Measurements from ENCODE around the gene CLBA1.

- TF ChIP-seq EZH2phosphoT487 (IDR thresholded peaks at IDR 0.05; ENCODE audit: insufficient read depth, low read depth), result no peak
- no peak for TF ChIP-seq EZH2 (IDR thresholded peaks at IDR 0.05; ENCODE audit: insufficient read depth, poor library complexity, severe bottlenecking)
Observed at GRCh38 chr14:105019861-105020814, 34.5 kb downstream of the CLBA1 start.

Measured in GM23248 (cell line).